HTERT RPE-1 (cell line): ENCODE results near the gene BANP.
"Not testable (repeated sequence)": the region's sequence is repeated elsewhere in the genome, so short reads cannot be mapped to it uniquely, and the experiment has no call there.

ENCODE experiments used
- in situ Hi-C: fragments of 300-500 bp; cut with MboI; formaldehyde crosslinking; loops from 4 replicates; pipeline ENCODE4 v1.14.3; 2020; ENCODE audit warnings: low sequenced_read_pairs

The BANP gene

DNA sequence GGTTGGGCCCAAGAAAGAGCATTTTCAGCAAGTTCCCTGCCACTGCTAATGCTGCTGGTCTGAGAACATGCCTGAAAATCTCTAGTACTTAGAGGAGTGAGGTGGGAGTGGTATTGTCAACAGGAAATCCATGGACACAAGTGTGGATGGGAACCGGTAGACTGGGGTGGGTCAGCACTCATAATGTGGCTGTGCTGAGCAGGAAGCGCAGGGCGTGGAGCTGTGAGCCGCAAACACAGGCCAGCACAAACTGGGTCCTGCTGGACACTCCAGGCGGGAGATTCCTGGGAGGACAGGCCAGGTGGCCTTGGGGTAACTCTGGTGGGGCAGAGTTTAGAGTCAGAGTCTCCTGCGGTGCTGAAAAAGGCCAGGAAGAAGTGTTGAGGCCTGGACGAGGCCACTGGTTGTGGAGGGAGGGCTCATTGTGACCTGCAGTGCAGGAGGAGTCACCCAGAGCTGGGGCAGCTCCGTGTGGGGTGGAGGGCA is 62.6 kb downstream of the BANP start:
- in situ Hi-C loops, result no loop called here

DNA sequence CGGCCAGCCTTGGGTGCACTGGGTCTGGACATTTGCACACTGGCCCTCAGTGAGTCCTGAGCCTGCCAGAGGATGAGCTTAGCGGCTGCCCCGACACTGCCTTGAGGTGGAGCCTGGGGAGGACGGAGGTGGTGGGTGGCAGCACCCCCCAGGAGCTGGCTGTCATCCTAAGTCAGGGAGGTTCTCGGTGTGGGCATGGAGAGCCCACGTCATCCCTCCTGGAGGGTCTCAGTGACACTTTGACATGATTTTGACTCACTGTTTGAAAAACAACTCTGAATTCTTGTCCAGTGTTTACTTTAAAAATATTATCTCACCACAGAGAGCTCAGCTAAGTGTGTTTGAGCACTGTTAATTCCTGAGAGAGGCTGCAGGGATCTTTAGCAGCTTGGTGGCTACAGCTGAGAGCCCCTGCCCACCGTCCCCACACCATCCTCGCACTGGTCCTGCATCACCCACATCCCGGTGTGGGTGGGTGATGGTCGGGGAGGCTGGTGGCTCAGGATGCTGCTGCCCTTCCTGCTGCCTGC is 63.1 kb downstream of the BANP start:
- in situ Hi-C loops, result no loop called here

DNA sequence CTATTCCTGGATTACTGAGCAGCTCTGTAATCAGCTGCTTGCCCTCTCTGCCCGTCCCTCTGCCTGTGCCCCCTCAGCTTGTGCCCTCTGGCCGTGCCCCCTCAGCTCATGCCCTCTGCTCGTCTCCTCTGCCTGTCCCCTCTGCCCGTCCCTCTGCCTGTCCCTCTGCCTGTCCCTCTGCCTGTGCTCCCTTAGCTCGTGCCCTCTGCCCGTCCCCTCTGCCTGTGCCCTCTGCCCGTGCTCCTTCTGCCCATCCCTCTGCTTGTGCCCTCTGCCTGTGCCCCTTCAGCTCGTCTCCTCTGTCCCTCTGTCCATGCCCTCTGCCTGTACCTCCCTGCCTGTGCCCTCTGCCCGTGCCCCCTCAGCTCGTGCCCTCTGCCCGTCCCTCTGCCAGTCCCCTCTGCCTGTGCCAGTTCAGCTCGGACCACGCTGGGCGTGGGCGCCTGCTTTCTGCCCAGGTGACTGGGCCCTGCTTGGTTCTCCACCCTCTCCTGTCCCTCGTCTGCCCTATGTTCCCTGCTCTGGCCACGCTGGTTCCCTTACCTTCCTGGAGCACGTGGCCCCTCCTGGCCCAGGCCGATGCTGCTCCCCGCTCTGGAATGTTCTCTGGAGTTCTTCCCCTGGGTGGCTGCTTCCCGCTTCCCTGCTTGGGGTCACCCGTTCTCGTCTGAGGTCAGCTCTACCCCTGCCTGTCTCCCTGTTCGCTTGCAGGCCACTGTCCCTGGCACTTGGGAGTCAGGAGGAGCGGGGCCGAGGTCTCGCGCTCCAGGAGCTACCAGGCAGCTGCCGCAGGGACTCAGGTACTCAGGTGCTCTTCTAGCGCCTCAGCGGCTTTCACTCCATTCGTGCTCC is 63.9 kb downstream of the BANP start:
- in situ Hi-C loops, result no loop called here

DNA sequence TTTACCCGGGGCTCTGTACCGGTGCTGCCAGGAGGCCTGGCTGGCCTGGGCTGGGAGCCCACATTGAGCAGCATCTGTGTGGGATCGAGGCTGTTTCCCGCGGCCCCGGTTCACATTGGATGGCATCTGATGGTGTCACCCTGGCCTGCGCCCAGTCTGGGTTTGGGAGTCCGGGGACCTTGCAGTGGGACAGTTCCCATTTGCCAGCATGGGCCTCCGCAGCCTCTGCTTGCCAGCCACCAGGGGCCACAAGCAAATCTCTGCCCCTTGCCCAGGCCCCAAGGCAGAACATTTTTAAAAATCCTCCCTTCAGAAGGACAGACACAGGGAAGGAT is 64.5 kb downstream of the BANP start:
- in situ Hi-C loops, result no loop called here

DNA sequence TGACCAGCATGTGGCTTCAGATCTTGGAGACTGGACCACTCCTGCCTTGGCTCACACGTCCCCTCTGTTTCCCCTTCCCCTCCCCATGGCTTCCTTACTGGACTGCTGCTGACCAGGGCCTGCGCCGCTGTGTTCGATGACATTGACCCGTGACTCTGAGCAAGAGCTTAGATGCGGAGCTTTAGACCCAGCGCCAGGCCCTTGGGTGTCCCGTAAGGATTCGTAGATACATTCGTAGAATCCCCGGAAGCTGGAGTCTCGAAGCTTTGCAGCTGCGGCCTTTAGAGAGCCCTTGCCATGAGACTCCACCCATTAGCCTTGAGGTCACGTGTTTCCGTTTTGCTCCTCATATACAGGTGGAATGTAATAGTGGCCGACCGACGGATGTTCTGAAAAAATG is 65.2 kb downstream of the BANP start:
- in situ Hi-C loops, result not testable (repeated sequence)

DNA sequence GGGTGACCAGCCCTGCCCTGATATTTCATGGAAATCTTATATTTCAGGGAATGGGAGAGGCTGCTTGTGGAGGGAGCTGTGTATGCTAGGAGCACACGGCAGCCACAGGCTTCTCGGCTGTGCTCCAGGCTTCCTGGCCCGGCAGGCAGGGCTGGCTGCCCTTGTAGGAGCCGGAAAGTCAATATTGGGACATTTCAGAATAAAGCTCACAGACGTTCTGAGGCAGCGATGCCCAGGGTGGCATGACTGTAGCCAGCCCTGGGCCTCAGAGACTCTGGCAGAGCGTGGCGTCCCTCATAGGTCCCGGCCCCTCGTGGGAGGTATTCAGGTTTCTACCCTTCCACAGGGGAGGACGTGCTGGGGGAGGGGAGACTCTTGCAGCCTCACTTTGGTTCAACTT is 65.7 kb downstream of the BANP start:
- in situ Hi-C loops, result no loop called here

DNA sequence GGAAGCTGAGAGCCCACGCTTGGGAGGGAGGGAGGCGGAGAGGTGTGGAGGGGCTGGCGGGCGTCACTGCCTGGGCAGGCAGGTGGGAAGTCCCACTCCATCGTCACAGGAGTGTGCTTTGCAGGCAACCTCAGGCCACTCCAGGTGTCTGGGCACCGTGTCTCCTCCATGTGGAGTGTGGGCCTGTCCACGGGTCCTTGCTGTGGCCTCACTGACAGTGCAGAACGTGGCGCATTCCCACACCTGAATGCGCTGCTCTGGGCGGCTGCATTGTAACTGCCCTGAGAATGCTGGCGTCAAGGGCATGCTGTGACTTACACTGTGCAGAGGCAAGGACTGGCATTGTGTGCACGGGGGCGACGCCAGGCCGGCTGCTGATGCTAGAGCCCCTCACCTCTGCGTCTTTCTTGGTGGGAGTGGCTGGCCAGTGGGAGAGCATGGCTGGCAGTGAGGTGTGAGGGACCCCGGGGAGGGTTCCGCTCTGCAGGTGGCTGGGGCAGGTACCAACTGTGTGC is 66.4 kb downstream of the BANP start:
- in situ Hi-C loops, result no loop called here

DNA sequence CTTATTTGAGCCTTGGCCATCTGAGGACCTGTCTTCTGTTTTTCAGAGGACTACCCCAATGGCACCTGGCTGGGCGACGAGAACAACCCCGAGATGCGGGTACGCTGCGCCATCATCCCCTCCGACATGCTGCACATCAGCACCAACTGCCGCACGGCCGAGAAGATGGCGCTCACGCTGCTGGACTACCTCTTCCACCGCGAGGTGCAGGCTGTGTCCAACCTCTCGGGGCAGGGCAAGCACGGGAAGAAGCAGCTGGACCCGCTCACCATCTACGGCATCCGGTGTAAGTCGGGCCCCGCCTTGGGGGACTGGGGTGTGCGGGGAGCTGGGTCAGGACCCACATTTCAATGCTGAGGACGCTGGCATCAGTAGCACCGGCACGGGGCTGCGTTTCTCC is 67.1 kb downstream of the BANP start:
- in situ Hi-C loops, result not testable (repeated sequence)

DNA sequence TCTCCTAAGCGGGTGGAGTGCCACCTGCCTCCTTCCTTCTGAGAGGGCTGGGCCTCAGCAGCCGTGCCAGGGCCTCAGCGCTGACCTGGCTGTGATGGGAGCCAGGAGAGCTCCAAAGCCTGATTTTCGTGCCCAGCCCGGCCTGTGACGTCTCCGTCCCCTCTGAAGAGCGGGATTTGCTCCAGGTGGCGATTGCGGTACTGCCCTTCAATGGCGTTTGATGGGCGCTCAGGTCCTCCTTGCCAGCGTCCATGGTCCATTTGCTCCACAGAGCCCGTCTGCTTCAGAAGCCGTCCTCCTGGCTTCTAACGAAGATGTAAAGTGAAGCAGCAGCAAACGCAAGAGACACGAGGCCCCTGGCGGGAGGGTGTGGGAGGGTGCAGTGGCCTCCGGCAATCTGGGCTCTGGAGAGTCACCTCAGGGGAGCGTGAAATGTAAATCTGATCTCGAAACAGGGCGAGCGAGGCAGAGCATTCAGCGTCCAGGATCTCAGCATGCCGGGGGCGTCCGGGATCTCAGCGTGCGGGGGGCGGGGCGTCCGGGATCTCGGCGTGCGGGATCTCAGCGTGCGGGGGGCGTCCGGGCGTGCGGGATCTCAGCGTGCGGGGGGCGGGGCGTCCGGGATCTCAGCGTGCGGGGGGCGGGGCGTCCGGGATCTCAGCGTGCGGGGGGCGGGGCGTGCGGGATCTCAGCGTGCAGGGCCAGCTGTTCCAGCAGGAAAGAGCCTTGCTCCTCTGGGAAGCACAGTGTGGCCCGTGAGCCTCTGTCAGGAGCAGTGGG is 68.0 kb downstream of the BANP start:
- in situ Hi-C loops, result not testable (repeated sequence)

DNA sequence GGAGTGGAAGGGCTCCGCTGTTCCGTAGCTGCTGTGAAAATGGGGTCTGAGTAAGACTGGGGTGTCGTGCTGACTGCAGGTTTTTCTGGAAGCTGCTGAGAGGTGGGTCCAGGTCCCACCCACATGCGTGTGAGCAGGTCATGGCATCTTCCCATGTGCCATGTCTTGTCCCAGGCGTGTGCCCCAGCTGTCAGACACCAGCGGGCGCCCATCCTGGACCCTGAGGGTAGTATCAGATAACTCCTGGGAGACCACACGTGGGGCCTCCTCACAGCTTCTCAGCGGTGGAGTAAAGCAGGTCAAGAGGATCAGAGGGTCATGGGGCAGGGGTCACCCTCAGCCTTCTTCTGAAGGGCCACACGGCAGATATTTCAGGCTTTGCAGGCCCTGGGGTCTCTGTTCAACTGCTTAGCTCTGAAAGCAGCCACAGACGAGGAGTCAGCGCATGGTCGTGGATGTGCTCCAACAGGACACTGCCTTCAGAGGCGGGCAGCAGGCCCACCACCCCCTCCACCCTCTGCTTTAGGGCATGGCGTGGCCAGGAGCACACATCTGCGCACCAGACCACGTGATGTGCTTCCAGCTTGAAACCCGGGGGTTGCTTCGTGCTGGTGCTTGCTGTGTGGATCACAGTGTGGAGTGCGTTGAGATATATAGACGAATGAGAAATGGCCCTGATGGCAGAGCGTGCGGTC is 68.7 kb downstream of the BANP start:
- in situ Hi-C loops, result no loop called here

DNA sequence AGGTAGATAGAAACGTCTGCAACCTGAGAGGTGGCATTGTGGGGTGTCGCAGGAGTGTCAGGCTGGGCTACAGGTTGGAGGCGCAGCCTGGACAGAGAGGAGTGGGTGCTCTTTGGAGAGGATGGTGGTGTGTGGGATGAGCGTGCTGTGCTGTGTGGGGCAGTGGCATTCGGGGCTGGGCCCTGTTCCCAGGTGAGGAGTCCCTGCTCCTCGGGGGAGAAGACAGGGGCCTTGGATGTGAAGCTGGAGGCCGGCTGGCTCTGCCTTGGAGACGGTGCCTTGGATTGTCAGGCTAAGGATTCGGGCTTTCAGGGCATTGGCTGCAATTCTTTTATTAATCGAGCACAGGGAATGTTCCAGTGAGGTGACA is 69.3 kb downstream of the BANP start:
- in situ Hi-C loops, result no loop called here

DNA sequence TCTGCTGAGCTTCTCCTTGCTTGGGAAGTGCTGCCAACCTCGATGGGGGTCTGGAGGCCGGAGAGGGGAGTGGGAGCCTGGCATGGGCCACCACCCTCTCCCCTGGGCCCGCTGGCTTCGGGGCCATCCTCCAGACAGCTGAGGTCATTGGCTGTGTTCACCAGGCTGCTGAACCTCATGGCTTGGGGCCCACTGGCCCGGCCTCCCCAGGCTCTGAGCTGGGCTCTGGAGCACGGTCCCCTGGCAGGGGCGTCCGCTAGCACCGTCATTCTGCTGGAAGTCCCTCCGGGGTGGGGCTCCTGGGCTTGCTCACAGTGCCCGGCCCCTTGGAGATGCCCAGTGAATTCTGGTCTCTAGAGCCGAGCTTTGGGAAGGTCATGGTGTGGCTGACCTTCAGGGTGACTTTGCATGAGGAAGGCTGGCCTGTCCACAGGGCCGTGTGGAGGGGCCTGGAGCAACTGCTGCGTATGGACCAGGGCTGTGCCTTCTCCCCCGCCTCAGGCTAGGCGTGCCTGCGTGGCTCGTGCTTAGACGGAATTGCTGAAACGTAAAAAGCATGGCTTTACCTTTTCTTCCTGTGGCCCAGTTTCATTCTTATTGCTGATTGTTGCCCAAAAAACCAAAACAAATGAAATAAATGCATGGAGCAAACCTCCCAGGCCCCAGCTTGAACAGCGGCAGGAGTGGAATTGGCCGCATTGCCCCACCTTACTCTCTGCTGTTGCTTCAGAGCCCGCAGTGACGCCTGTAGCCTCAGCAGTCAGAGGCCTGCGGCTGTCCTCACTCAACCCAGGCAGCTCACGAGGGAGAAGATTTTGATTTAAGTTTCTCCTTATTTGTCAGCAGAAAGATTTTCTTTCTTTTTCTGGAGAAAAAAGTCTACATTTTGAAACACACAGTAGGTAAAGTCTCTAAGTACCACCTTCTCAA is 70.1 kb downstream of the BANP start:
- in situ Hi-C loops, result not testable (repeated sequence)

DNA sequence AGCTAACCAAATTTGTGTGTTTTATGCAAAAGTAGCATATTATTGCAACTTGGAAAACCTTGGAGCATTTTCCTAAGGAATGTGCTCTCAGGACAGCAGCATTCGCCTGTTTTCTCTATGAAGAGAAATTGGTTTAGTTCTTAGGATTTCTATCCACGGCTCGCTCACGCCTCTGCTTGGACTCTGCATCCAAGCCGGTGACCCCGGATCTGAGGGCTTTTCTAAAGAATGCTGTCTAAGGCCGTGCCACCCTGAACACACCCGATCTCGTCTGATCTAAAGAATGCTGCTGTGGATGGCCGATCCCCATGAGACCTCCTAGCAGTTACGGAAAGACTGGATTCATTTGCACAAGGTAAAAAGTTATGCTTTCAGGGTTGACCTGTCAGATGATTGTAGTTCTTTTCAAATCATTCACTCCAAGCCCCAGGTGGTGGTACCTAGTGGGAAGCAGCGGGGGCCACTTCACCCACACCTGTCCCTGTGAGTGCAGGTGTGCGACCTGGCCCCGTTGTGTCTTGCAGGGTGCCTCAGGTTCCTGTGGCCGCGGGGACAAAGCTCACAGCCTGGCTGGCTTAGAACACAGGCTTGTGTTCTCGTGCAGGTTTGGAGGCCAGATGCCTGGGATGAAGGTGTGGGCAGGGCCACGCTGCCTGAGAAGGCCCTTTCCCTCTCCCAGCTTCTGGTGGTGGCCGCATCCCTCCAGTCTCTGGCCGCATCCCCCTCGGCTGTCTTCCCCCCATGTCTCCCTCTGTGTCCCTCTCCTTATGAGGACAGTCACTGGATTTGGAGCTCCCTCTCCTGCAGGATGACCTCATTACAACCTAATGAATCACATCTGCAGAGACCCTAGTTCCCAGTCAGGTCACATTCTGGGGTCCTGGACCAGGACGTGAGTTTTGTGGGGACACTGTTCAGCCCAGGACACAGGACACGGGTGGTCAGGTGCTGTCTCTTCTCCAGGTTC is 71.1 kb downstream of the BANP start:
- in situ Hi-C loops, result no loop called here

DNA sequence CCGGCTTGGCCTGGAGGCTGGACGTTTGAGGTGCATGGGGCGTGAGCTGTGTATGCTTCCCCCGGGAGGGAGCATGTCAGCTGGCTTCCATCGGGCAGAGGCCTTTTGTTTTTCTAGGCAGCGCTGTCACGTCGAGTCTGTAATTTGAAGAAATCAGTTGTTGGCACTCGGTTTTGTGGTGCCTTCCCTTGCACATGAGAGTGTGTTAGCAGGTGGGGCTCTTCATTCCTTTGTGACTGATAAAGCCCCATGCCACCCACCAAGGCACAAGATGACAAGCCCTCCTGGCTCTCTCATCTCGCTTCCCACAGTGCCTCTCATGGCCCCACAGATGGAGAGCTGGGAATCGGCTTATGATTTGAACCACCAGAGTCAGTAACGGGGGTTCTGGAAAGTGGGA is 72.1 kb downstream of the BANP start:
- in situ Hi-C loops, result no loop called here

DNA sequence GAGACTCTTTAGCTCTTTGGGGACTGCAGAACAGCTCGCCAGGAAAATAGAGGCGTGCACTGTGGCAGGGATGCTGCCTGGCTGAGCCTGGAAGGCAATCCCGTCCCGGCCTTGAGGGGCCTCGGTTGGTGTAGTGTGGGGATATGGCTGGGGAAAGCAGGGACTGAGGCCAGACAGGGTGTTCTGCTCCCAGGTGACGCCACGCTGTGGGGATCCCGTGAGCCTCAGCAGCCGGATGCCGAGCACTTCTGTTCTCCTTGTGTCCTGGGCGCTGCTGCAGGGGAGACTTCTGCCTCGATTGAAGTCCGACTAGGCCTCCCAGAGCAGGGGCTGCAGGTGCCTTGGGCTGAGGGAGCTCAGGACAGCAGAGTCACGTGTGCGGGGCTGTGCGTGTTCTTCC is 72.6 kb downstream of the BANP start:
- in situ Hi-C loops, result no loop called here

DNA sequence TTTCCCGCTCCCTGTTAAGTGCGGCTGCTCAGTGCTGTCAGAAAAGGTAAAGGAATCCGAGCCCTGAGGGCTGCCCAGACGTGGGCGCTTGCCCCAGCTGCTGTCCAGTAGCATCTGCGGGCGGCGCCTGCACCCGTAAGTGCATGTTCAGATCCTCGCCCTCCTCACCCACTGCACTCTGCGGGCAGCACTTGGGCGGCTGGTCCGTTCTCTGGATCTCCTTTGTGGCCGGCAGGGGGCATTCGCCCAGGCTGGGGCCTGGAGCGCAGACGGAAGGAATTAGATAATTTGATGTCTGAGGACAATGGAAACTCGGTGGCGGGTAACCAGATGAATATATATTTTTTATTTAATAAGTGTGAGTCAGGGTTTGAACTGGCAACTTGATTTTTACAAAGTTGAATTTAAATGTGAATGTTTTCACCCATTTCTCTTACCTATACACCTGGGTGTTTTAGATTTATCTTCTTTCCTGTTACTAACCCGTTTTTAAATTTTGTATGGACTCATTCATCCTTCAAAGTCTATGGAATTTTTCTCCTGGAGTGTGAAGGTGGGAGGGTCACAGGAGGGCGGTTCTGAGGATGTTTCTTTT is 73.4 kb downstream of the BANP start:
- in situ Hi-C loops, result not testable (repeated sequence)

DNA sequence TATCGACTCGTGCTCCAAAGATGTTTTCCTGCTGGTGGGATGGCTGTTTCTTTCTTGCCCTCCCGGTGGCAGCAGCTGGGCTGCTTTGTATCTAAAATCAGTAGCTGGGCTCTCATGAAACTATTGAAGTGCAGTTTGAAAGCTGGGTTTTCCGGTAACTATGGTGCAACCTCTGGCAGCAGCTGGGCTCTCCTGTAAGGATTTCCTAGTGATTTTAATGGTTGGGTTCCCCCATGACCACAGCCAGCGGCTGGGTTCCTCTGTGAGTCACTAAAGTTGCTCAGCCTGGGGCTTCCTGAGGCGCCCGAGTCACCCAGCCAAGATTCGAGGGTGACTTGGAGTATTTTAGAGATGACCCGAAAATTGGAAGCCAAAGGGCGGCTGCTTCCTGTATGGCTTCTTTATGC is 73.9 kb downstream of the BANP start:
- in situ Hi-C loops, result not testable (repeated sequence)

DNA sequence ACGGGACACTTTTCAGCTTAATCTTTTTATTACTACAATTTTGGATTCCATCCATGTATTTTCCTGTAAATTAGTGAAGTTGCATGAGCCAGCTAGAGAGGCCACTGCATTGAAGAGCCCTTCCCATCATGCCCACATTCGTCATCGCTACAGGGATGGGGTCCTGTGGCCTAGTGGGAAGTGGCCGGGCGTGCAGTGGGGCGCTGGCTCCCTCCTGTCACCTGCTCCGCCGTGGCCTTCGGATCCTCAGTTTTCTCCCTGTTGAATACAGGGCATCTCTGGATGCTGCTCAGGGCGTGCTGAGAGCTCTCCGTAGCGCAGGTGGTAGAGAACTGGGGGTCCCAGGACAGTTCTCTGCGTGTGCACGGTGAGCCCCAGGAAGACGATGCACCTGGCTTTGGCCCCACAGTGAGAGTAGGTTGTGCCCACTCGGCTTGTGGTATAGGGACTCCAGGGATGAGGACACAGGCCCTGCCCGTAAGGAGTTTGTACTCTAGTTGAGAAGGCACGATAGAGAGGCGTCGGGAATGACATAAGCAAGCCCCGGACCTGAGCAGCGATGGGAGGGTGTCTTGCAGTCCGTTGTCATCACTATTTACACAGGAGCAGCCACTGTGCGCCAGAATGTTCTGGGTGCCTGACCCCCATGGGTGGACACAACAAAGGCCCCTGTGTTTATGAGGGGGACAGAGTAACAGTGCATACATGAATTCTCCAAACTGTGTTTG is 74.8 kb downstream of the BANP start:
- in situ Hi-C loops, result not testable (repeated sequence)
